Chondrocyte (in vitro differentiated cells): ENCODE measurements around the gene ATF7IP. TPM values are rescaled to one million over a fixed set of nuclear protein-coding genes. Genes with fewer than 3 reads are reported as not detected.

ENCODE experiments used
- DNase-seq: peaks from one replicate; pipeline ENCODE4 v3.0.0; 2021; ENCODE audit warnings: mixed read lengths, low spot score
- H3K27ac Mint-ChIP-seq: one replicate; pipeline ENCODE4 v1.8.0; 2021; ENCODE audit warnings: mild to moderate bottlenecking, moderate library complexity, mixed read lengths; ENCODE audit not compliant: unreplicated experiment
- H3K27me3 Mint-ChIP-seq: 2 replicates; pipeline ENCODE4 v1.8.0; 2021; ENCODE audit warnings: low read depth, mixed read lengths
- H3K36me3 Mint-ChIP-seq: 2 replicates; pipeline ENCODE4 v1.8.0; 2021; ENCODE audit warnings: low read depth, mixed read lengths
- H3K4me1 Mint-ChIP-seq: 2 replicates; pipeline ENCODE4 v1.8.0; 2021; ENCODE audit warnings: low read depth, mild to moderate bottlenecking, mixed read lengths
- H3K4me3 Mint-ChIP-seq: one replicate; pipeline ENCODE4 v1.8.0; 2021; ENCODE audit warnings: mild to moderate bottlenecking, moderate library complexity, mixed read lengths; ENCODE audit not compliant: unreplicated experiment
- H3K9me3 Mint-ChIP-seq: 2 replicates; pipeline ENCODE4 v1.8.0; 2021; ENCODE audit warnings: low read depth, mixed read lengths
- CTCF ChIP-seq: fragments of 200-600 bp; sonication (generic); IDR thresholded peaks from 2 replicates; pipeline ENCODE4 v1.5.0; 2021; ENCODE audit warnings: antibody characterized with exemption, mild to moderate bottlenecking, moderate library complexity
- total RNA-seq: library from RNA; stranded (reverse); gene quantifications from 3 replicates; pipeline ENCODE4 v1.2.1, GENCODE V29; 2021

The ATF7IP gene
- total RNA-seq, 1 donor from 2014 or later, result 45.9 TPM

DNA sequence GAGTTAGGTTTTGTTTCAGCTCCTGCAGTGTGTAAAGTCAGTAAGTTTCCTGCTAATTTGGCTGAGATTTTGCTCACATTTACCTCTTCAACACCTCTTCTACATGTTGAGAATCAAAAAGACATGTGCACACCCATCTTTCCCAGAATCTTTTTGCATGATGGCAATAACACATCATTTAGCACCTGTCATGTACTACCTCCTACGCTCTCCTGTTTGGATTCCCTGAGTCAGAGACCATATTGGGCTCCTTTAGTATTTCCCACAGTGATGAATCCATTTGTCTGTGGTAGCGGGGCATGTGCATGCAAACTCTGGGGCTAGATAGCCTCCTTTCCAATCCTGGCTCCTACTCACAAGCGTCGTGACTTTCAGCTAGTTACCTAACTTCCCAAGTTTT is 182.1 kb downstream of the ATF7IP start:
- Mint-ChIP-seq H3K4me3 (no peak overlapping the region), H3K27ac (no peak overlapping the region), H3K36me3 (no peaks in the 10 kb centered on the region), H3K9me3 (peaks cover 3% of the 10 kb centered on the region), H3K4me1 (no peaks in the 10 kb centered on the region), H3K27me3 (no peaks in the 10 kb centered on the region)
- TF ChIP-seq CTCF, result no peak
- DNase-seq, result no peak

DNA sequence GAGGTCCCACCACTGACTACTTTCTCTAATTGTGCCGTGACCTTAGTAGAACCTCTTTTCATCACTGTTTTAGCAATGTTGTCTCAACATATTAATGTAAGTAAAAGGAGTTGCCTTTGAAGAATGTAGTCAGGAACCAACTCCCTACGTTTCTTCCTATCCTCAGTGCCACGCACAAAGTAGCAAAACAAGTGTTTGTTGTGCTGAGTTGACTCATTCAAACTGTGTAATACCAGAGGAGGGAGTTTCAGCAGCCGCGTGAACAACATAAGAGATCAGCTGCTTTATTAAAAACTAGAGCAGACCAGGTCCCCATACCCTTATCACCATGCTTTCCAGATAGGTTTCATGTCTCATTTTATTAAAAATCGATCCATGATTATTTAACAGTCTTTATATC is 183.1 kb downstream of the ATF7IP start:
- Mint-ChIP-seq H3K4me3 (no peak overlapping the region), H3K9me3 (peaks cover 3% of the 10 kb centered on the region), H3K27me3 (no peaks in the 10 kb centered on the region), H3K4me1 (no peaks in the 10 kb centered on the region), H3K27ac (no peak overlapping the region), H3K36me3 (no peaks in the 10 kb centered on the region)
- DNase-seq, result no peak
- TF ChIP-seq CTCF, result no peak

Other genes starting within 250 kb of the ATF7IP start
- gene PLBD1, start 202.2 kb downstream of the ATF7IP start, total RNA-seq, result 2.4 to 5.5 TPM (median 4.1 TPM) in 3 replicates